Measurements from ENCODE around the gene OR51L1.
"Not testable (repeated sequence)": the region's sequence is repeated elsewhere in the genome, so short reads cannot be mapped to it uniquely, and the experiment has no call there.

Gene OR51L1

DNA sequence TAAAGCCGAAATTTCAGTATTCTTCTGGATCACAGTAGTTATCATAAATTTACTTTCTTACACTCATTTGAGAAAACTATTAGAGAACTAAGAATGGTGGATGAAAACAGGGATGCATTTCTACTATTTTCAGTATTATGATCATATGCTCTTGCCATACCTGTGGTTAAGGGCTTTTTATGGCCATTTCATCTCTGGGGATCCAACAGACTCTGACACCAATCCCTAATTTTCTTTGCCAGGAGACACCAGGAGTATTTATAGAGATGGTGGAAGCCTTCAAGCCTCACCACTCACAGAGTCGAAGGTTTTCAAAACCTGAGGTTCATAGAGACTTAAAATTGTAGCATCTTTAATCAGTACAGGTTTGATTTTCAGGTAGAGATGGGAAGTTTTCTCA lies at the start of gene OR51L1:
TSS of gene OR51L1 (plus strand) at position 301 of the 400 bp plus-strand sequence. CDS start 4,132 bp downstream, outside the sequence.
- DNase-seq: no peak

DNA sequence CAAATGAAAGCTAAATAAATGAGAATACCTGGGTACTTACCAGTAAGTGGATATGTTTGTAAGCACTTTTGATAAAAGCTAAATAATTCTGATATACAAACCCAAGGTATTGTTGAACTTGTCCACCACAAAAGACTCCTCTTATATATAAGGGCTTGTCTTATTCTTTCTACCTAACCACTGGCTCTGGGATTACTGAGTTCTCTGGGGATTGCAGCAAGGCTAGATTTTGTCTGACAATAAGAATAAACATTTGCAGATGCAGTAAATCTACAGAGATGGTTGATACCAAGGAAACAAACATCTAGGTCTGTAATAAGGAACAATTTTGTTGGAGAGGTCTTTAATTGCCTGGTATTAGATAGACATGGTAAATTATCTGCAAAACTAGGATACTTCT lies 47.1 kb upstream of the OR51L1 start, which contains the start of gene OR51A4:
TSS of gene OR51A4 (minus strand) at position 101 of the 400 bp plus-strand sequence. CDS start 505 bp downstream, outside the sequence.
- no peak for DNase-seq

DNA sequence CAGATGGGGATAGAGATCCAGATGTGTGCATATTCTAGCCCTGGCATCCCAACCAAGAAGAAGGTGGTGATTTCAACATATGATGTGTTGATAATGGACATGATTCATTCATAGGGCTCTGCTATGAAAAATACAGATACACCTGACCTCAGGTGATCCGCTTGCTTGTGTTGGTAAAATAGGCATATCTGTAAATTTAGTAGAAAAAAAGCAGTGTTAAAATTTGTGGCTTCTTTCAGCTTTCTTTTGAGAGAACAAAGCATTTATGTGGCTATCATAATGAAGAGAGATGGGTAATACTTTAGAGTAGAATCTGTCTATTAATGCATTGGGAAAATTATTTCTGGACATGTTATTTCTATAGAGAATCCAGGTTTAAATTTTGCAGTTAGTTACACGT lies 39.0 kb upstream of the OR51L1 start, which contains the start of gene OR51A2:
TSS of gene OR51A2 (minus strand) at position 101 of the 400 bp plus-strand sequence. CDS start at position 101, 0 bp downstream.
- not testable (repeated sequence) for DNase-seq

DNA sequence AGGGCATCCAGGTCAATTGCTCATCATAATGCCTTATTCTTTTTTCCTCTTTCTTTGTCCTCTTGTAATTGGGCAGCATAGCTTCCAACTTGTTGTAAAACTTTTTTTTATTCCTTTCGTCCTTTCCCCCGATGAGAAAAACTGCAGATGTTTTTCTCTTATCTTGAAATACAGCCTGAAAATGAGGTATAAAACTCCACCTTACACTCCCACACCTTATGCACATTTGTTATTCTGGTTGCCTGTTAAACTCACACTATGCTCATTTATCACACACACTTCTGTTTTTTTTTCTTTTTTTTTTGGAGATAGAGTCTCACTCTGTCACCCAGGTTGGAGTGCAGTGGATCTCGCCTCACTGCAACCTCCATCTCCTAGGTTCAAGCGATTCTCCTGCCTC lies 37.3 kb upstream of the OR51L1 start:
- no peak for DNase-seq

GRCh38 chr11:4960877-4961276 lies 33.8 kb upstream of the OR51L1 start:
- no peak for DNase-seq

DNA sequence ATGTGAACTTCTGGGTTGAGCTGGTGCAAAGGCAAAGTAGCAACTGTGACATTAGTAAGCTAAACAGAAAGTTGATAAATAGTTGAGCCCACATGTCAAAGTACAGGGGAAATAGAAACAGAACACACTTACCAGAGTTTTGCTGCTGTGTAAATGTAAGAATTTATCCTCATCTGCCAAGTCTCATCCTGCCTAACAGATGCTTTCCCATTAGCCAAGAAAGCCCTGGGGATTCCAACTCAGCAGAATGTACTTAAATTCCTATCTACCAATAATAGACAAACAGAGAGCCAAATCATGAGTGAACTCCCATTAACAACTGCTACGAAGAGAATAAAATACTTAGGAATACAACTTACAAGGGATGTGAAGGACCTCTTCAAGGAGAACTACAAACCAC lies 31.8 kb upstream of the OR51L1 start:
- DNase-seq: peak; percentile 8 to 52

GRCh38 chr11:4975436-4975835 lies 19.2 kb upstream of the OR51L1 start:
- no peak for DNase-seq

- no peak for DNase-seq
These were observed 15.6 kb upstream of the OR51L1 start for GRCh38 chr11:4979036-4979435.

GRCh38 chr11:4982678-4983077 lies 12.0 kb upstream of the OR51L1 start:
- no peak for DNase-seq

GRCh38 chr11:4983841-4984240 lies 10.8 kb upstream of the OR51L1 start:
- peak; percentile 36 to 82 for DNase-seq

- peak; percentile 16 to 53 for DNase-seq
These were observed 3.6 kb upstream of the OR51L1 start for GRCh38 chr11:4991060-4991459.

GRCh38 chr11:5004424-5005274 lies 10.0 kb downstream of the OR51L1 start:
- peak; percentile 51 to 92 for DNase-seq

GRCh38 chr11:5007561-5007960 lies 12.9 kb downstream of the OR51L1 start:
- DNase-seq: no peak

GRCh38 chr11:5011254-5011653 lies 16.6 kb downstream of the OR51L1 start:
- DNase-seq: no peak

DNA sequence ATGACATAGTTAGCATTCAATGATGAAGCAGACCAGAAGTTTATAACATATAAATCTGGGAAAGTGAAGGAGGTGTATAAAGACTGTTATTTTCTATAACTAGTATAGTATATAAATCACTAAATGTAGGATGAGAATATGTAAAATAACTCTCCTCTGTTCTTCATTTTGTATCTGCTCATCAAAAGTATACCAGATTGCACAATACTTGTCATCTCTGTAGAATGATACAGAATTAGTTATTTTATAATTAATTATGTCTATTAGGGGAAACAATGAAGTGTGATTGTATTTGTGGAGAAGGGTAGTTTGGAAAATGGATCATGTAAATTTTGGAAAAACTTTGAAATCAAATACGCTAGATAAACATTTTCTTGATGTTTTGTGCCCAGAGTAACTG lies 18.4 kb downstream of the OR51L1 start:
- DNase-seq: no peak

DNA sequence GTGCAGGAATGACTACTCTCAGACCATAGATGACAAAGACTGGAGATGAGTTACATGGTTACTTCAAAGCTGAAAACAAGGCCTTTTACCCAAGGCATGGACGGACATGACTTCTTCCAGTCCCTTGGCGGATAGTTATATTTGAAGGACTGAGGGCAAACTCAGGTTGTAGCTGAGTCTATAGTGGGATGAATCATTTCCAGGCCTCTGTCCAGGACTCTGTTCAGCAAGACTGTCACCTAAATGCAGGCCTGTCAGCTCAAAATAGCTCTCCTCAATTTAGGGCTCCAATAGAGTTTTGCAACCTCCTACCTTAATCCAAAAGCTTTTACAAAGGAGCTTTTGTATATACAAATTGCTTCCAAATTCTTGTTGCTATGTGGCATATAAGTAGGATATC lies 27.3 kb downstream of the OR51L1 start:
- no peak for DNase-seq

- DNase-seq: no peak
These were observed 42.0 kb downstream of the OR51L1 start for GRCh38 chr11:5036669-5037068.

DNA sequence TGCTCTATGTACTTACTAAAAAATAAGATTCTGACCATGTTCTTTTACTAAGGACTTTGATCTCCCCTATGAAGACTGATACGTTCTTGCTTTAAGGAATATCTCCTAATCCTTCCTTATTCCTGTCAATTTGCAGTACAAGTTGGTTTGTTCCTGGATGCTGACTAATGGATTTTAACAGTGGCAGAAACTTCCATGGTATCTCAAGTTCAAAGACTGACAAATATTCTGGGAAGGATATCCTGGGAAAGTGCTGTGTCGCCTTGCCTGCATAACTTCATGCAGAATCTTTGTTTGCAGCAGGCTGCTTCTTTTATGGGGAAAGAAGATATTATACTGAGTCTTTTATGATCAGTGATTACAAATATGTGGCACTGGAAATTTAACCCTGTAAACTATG lies 43.3 kb downstream of the OR51L1 start:
- no peak for DNase-seq

DNA sequence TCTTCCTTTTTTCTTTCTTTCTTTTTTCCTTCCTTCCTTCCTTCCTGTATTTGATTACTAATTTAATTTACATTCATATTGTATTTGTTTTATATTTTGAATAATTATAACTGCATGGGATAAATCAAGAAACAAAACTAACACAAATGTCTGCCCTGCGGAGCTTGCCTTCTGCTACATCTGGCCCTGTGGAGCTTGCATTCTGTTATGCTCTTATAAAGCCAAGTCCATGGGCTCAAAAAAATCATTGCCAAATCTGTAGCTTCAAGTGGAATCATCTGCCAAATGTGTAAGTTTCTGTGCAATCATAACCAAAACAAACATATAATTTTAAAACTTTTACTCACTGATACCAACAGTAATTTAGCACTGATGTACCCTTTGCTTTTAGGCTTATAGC lies 43.7 kb downstream of the OR51L1 start:
- no peak for DNase-seq

DNA sequence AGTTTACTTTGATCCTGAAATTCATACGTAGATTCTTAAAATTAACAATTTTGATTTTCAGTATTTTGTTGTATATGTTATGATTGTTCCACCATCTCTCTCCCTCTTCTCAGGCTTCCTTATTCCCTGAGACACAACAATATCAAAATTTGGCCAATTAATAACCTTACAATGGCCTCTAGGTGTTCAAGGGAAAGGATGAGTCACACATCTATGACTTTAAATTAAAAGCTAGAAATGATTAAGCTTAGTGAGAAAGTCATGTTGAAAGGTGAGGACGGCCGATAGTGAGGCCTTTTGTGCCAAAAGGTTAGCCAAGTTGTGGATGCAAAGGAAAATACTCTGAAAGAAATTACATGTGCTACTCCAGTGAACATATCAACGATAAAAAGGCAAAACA lies 46.2 kb downstream of the OR51L1 start:
- DNase-seq: no peak

- no peak for DNase-seq
These were observed 47.4 kb downstream of the OR51L1 start for GRCh38 chr11:5042091-5042490.

DNA sequence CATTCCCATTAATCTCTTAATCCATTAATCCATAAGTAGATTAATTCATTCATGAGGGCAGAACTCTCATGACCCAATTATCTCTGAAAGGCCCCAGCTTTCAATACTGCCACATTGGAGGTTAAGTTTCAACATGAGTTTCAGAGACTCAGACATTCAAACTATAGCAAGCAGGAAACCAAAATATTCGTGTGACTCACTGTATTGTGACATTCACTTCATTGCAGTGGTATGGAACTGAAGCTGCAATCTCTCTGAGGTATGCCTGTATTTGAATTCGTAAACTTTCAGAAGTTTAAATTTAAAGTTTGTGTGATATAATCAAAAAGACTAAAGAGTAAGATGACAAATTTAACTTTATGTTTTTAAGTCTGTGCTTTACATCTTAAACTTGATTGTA lies 48.7 kb downstream of the OR51L1 start:
- peak in 1 of 2 experiments; percentile 41 for DNase-seq

DNA sequence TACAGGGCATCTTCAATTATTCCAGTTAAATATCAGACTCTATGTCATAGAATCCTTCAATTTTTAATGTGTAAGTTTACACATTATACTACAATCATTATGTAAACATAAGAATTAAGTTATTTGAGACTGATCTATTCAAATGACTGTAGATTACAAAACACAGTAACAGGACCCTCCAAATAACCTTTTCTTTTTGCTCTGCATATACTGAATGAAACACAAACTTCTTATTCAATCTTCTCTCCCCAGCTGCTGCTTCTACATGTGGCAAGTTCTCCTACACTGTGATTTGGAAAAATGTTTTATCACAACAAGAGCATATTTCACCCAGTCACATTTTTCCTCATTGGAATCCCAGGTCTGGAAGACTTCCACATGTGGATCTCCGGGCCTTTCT lies 51.6 kb downstream of the OR51L1 start, which contains the start of gene OR52J3:
TSS of gene OR52J3 (plus strand) at position 301 of the 400 bp plus-strand sequence. CDS start at position 301, 0 bp downstream.
- DNase-seq: no peak

- DNase-seq: no peak
These were observed 52.2 kb downstream of the OR51L1 start for GRCh38 chr11:5046754-5047330.
